ENCODE measurements around the gene FRY. TPM values are rescaled to one million over a fixed set of nuclear protein-coding genes. Genes with fewer than 3 reads are reported as not detected.
A peak's percentile ranks its signal among the peaks of the same experiment; 100 is the strongest.

FRY gene
- total and polyA plus RNA-seq, 2 donors from 2014 or later, result 21.8 to 69.5 TPM

GRCh38 chr13:32265726-32266125 is 234.2 kb downstream of the FRY start:
- no peak overlapping the region for H3K4me3 ChIP-seq (ENCODE audit: low read length in 3 of 3)
- H3K36me3 ChIP-seq (ENCODE audit: control insufficient read depth in 2 of 3, insufficient read depth in 3 of 3, low read length in 3 of 3), result peaks cover 0 to 6% (median 3%) of the 10 kb centered on the region in 3 donors

GRCh38 chr13:32266130-32266529 is 234.6 kb downstream of the FRY start:
- FAIRE-seq, result no peak
- Histone ChIP-seq H3K9me3 (ENCODE audit: control insufficient read depth in 2 of 3, insufficient read depth in 1 of 3, low read length in 3 of 3) (no peaks in the 10 kb centered on the region), H3K27me3 (ENCODE audit: control insufficient read depth, insufficient read depth, low read length) (no peaks in the 10 kb centered on the region), H3K4me1 (ENCODE audit: control insufficient read depth in 2 of 3, insufficient read depth in 2 of 3, low read depth in 1 of 3, low read length in 3 of 3) (no peaks in the 10 kb centered on the region), H3K4me3 (ENCODE audit: low read length in 3 of 3) (no peak overlapping the region), H3K27ac (ENCODE audit: low read depth in 2 of 2, low read length in 2 of 2) (no peak overlapping the region), H3K36me3 (ENCODE audit: control insufficient read depth in 2 of 3, insufficient read depth in 3 of 3, low read length in 3 of 3) (peaks cover 0 to 6% (median 3%) of the 10 kb centered on the region in 3 donors), H3K9ac (ENCODE audit: low read length in 3 of 3) (no peak overlapping the region)
- TF ChIP-seq CTCF (IDR thresholded peaks at IDR 0.05; ENCODE audit: borderline replicate concordance, extremely low read depth, insufficient read depth), result no peak
- DNase-seq, result no peak
- intact Hi-C loops (cut with DNase I), result no loop called here

More at GRCh38 chr13:32265726-32266125, 234.2 kb downstream of the FRY start:
- Histone ChIP-seq H3K27ac (ENCODE audit: low read depth in 2 of 2, low read length in 2 of 2) (no peak overlapping the region), H3K9ac (ENCODE audit: low read length in 3 of 3) (no peak overlapping the region), H3K27me3 (ENCODE audit: control insufficient read depth, insufficient read depth, low read length) (no peaks in the 10 kb centered on the region), H3K4me1 (ENCODE audit: control insufficient read depth in 2 of 3, insufficient read depth in 2 of 3, low read depth in 1 of 3, low read length in 3 of 3) (no peaks in the 10 kb centered on the region), H3K9me3 (ENCODE audit: control insufficient read depth in 2 of 3, insufficient read depth in 1 of 3, low read length in 3 of 3) (no peaks in the 10 kb centered on the region)
- no peak for DNase-seq
- FAIRE-seq, result no peak
- TF ChIP-seq CTCF (IDR thresholded peaks at IDR 0.05; ENCODE audit: borderline replicate concordance, extremely low read depth, insufficient read depth), result no peak
- intact Hi-C loops (cut with DNase I), result no loop called here

- no peaks in the 10 kb centered on the region for H3K4me1 ChIP-seq (ENCODE audit: control insufficient read depth in 2 of 3, insufficient read depth in 2 of 3, low read depth in 1 of 3, low read length in 3 of 3)
- FAIRE-seq, result no peak
- no peaks in the 10 kb centered on the region for H3K9me3 ChIP-seq (ENCODE audit: control insufficient read depth in 2 of 3, insufficient read depth in 1 of 3, low read length in 3 of 3)
- DNase-seq, result peak in 1 of 5 donors; percentile 13
- no peak overlapping the region for H3K4me3 ChIP-seq (ENCODE audit: low read length in 3 of 3)
- intact Hi-C loops (cut with DNase I), result no loop called here
- H3K9ac ChIP-seq (ENCODE audit: low read length in 3 of 3), result no peak overlapping the region
- H3K27ac ChIP-seq (ENCODE audit: low read depth in 2 of 2, low read length in 2 of 2), result no peak overlapping the region
- peaks cover 0 to 7% (median 3%) of the 10 kb centered on the region in 3 donors for H3K36me3 ChIP-seq (ENCODE audit: control insufficient read depth in 2 of 3, insufficient read depth in 3 of 3, low read length in 3 of 3)
- peak; percentile 71 for TF ChIP-seq CTCF (IDR thresholded peaks at IDR 0.05; ENCODE audit: borderline replicate concordance, extremely low read depth, insufficient read depth)
- H3K27me3 ChIP-seq (ENCODE audit: control insufficient read depth, insufficient read depth, low read length), result no peaks in the 10 kb centered on the region
These were observed 236.4 kb downstream of the FRY start for GRCh38 chr13:32267836-32268439.

All from kidney (tissue), 14 donors.